Stimulated activated CD4-positive, alpha-beta T cell treated with anti-CD3 and anti-CD28 coated beads, Interleukin-12 subunit alpha, Interleukin-12 subunit beta, amount 100 ng/mL, for 4 hours (primary cell): ENCODE data around the gene BOC.

ENCODE experiments used
- DNase-seq: peaks from one replicate; pipeline ENCODE4 v3.0.0-alpha.2; 2020

BOC gene

DNA sequence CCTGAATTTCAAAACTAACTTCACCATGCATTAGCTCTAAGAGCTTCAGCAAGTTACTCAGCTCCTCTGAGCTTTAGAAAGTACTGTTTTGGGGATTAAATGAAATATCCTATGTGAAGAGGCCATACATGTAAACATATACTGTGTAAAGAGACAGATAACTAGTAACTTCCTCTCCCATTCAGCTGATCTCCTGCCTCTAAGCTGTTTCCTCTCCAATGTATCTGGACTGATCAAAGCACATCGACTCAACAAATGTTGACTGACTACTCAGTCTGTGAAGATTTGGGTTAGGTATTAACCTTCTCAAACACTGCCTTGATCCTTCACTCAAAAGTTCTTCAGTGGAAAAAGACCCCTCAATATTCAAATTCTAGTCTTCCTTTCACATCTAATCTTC lies 82.0 kb downstream of the BOC start:
- DNase-seq: no peak

- DNase-seq: no peak
These were observed 84.1 kb downstream of the BOC start for GRCh38 chr3:113295463-113295862.

DNA sequence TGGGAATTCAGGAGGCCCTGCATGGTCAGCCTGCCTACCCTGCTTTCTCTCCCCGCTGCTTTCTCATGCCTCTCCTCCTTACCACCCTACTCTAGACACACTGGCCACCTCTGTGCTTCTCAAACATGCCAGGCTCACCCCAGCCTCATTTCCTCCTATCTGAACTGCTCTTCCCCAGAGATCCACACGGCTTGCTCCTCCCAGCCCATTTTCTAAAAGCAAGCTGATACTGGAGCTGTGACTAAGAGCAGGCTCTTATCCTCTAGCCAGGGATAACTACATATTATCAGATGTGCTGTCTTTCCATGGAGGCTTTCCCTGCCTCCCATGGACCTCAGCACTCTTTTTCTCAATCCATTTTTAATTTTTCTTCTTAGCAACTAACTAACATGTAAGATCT lies 85.9 kb downstream of the BOC start:
- no peak for DNase-seq

DNA sequence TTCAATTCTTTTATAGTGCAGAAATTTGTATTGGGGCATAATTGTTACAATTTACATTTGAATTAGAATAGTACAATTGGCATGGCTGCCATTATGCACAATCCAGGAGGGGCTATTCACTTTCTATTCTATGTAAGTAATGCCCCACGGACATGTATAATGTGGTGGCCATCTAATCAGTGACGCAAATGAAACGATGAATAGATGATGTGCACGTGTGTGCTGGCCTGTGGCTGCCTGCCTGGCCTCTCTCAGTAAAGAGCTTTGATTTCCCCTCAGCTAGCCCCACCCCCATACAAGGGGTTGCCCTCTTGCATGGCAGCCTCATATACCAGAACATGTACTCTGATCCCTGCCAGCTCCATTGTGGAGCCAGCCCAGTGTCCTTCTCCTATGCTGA lies 86.5 kb downstream of the BOC start:
- no peak for DNase-seq

- DNase-seq: no peak
These were observed 89.2 kb downstream of the BOC start for GRCh38 chr3:113300596-113300995.

DNA sequence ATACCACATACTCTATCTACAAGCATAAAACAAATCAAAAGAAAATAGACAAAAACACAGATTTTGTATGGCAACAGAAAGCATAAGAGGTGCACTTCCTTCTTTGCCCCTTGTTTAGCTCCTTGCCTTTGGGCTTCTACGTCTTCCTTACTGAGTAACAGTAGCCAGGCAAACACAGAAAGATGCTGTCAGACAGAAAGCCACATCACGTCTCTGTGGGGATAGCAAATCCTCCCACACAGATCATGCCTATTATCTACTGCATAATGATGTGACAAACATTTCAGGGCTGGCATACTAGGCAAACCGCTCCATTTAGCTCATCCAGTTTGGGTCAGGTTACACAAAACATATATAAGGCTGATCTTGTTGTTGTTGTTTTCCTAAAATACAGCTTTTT lies 92.7 kb downstream of the BOC start:
- DNase-seq: no peak

- no peak for DNase-seq
These were observed 93.6 kb downstream of the BOC start for GRCh38 chr3:113304856-113305540.

GRCh38 chr3:113310960-113311359 lies 99.6 kb downstream of the BOC start:
- DNase-seq: no peak

DNA sequence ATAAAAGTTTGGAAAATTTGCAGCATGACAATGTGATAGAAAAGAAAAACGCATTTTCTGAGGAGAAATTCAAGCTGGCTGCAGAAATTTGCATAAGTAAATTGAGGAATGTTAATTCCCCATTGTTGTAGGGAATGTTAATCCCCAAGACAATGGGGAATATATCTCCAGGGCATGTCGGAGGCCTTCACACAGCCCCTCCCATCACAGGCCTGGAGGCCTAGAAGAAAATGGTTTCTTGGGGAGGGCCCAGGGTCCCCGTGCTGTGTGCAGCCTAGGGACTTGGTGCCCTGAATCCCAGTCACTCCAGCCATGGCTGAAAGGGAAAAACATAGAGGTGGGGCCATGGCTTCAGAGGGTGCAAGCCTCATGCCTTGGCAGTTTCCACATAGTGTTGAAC lies 101.1 kb downstream of the BOC start:
- DNase-seq: no peak

DNA sequence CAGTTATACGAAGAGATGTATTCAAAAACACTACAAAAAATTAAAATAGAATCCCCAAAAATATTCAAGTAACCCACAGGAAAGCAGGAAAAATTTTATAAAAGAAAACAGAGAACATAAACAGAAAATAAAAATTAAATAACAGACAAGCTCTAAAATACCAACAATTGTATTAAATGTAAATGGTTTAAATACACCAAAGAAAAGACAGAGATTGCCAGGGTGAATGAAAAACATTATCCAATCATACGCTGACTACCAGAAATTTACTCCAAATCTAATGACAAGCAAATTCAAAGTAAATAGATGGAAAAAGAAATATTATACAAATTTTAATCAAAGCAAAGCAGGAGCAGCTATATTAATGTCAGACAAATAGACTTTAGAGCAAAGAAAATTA lies 103.6 kb downstream of the BOC start:
- DNase-seq: no peak

DNA sequence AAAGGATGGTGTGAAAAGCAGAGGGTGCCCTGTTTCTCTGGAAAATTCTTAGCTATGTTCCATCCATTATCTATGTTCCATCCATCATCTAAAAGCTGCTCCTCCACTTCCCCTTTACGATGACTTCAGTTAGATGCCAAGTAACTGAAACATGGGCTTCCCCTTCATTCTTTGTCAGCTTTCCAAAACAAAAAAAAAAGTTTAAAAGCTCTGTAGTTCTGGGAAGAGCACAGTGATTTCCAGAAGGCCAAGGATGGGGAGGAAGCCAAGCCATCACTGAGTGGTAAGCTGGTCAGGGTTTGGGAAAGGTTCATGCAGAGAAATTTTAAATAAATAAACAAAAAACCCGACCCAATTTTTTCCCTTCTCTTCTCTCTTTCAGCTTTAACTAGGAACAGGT lies 118.4 kb downstream of the BOC start:
- DNase-seq: no peak

DNA sequence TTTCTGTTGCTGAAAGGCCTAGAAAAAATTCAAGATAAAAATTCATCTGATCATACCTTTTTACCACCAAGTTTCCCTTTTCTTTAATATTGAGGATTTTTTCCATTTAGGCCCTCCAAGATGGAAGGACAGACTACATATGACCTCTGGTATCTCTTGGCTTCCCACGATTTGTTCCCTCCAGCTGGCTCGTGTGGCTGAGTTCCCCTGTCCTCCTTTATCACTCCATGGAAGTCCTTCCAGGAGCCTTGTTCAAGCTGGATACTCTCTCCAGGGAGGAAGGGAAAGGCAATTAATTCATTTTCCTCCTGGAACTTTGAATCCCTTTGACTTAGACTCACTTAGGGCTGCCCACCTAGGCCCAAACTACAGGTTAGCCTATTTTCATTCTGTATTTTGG lies 119.4 kb downstream of the BOC start:
- no peak for DNase-seq

GRCh38 chr3:113331187-113331586 lies 119.8 kb downstream of the BOC start:
- no peak for DNase-seq
